H9 (cell line): ENCODE data around the gene CCDC7. TPM values are rescaled to one million over a fixed set of nuclear protein-coding genes. Genes with fewer than 3 reads are reported as not detected.

Experiments
- DNase-seq: peaks from one replicate; pipeline ENCODE4 v3.0.0-alpha.2; 2017
- H2AFZ ChIP-seq: one replicate; pipeline ENCODE4 v1.6.1; 2013; ENCODE audit warnings: mild to moderate bottlenecking, low read length, control low read depth, moderate library complexity
- H2AK5ac ChIP-seq: 2 replicates; pipeline ENCODE4 v1.6.1; 2013; ENCODE audit warnings: low read length, control low read depth, mixed read lengths; ENCODE audit not compliant: insufficient read length
- H2BK120ac ChIP-seq: one replicate; pipeline ENCODE4 v1.6.1; 2013; ENCODE audit warnings: low read depth, mild to moderate bottlenecking, low read length, control low read depth, inconsistent platforms; ENCODE audit not compliant: poor library complexity, severe bottlenecking
- H2BK12ac ChIP-seq: 2 replicates; pipeline ENCODE4 v1.6.1; 2013; ENCODE audit warnings: low read length, control low read depth, mixed read lengths, low read depth; ENCODE audit not compliant: insufficient read length
- H2BK15ac ChIP-seq: 2 replicates; pipeline ENCODE4 v1.6.1; 2013; ENCODE audit warnings: low read depth, low read length, control low read depth
- H2BK20ac ChIP-seq: one replicate; pipeline ENCODE4 v1.6.1; 2013; ENCODE audit warnings: low read depth, mild to moderate bottlenecking, low read length, control low read depth, inconsistent platforms; ENCODE audit not compliant: poor library complexity, severe bottlenecking
- H2BK5ac ChIP-seq: 2 replicates; pipeline ENCODE4 v1.6.1; 2013; ENCODE audit warnings: low read length, control low read depth, mixed read lengths; ENCODE audit not compliant: insufficient read length
- H3K14ac ChIP-seq: 2 replicates; pipeline ENCODE4 v1.6.1; 2013; ENCODE audit warnings: low read length, control low read depth; ENCODE audit not compliant: insufficient read depth
- H3K18ac ChIP-seq: 2 replicates; pipeline ENCODE4 v1.6.1; 2013; ENCODE audit warnings: low read depth, mild to moderate bottlenecking, mixed read lengths, low read length, control low read depth; ENCODE audit not compliant: insufficient read length
- H3K23ac ChIP-seq: 2 replicates; pipeline ENCODE4 v1.6.1; 2013; ENCODE audit warnings: low read length, control low read depth, mixed read lengths, low read depth; ENCODE audit not compliant: insufficient read length
- H3K23me2 ChIP-seq: 2 replicates; pipeline ENCODE4 v1.6.1; 2013; ENCODE audit warnings: low read depth, mild to moderate bottlenecking, mixed read lengths, low read length, control low read depth; ENCODE audit not compliant: insufficient read length, poor library complexity, severe bottlenecking
- H3K27ac ChIP-seq: 2 replicates; pipeline ENCODE4 v1.5.1; 2013; ENCODE audit warnings: low read length, control low read depth, mixed read lengths, low read depth; ENCODE audit not compliant: insufficient read length
- H3K27me3 ChIP-seq: 2 replicates; pipeline ENCODE4 v1.6.1; 2013; ENCODE audit warnings: low read length, control low read depth, inconsistent platforms; ENCODE audit not compliant: insufficient read depth
- H3K4ac ChIP-seq: 2 replicates; pipeline ENCODE4 v1.6.1; 2013; ENCODE audit warnings: low read depth, mild to moderate bottlenecking, control low read depth, inconsistent platforms, low read length, moderate library complexity
- H3K4me1 ChIP-seq: 2 replicates; pipeline ENCODE4 v1.6.1; 2013; ENCODE audit warnings: low read length, control low read depth, inconsistent platforms; ENCODE audit not compliant: insufficient read depth
- H3K4me2 ChIP-seq: 2 replicates; pipeline ENCODE4 v1.6.1; 2013; ENCODE audit warnings: low read length, control low read depth, mixed read lengths; ENCODE audit not compliant: insufficient read length, insufficient read depth
- H3K56ac ChIP-seq: 2 replicates; pipeline ENCODE4 v1.6.1; 2013; ENCODE audit warnings: low read depth, mild to moderate bottlenecking, mixed read lengths, low read length, control low read depth; ENCODE audit not compliant: insufficient read length
- H3K79me1 ChIP-seq: 2 replicates; pipeline ENCODE4 v1.6.1; 2013; ENCODE audit warnings: low read depth, mild to moderate bottlenecking, moderate library complexity, low read length, control low read depth, inconsistent platforms; ENCODE audit not compliant: insufficient read depth, poor library complexity, severe bottlenecking
- H3K79me2 ChIP-seq: 2 replicates; pipeline ENCODE4 v1.6.1; 2013; ENCODE audit warnings: low read length, control low read depth, inconsistent platforms; ENCODE audit not compliant: insufficient read depth
- H3K9ac ChIP-seq: 2 replicates; pipeline ENCODE4 v1.6.1; 2013; ENCODE audit warnings: low read length, control low read depth, mixed read lengths; ENCODE audit not compliant: insufficient read length; ENCODE audit errors: extremely low read depth
- H3K9me3 ChIP-seq: one replicate; pipeline ENCODE4 v1.6.1; 2013; ENCODE audit warnings: low read depth, low read length, inconsistent platforms; ENCODE audit not compliant: control insufficient read depth
- H3T11ph ChIP-seq: one replicate; pipeline ENCODE4 v1.6.1; 2013; ENCODE audit warnings: mild to moderate bottlenecking, low read length, control low read depth, inconsistent platforms
- H4K20me1 ChIP-seq: one replicate; pipeline ENCODE4 v1.6.1; 2013; ENCODE audit not compliant: control insufficient read depth, insufficient read length, insufficient read depth
- H4K5ac ChIP-seq: 2 replicates; pipeline ENCODE4 v1.6.1; 2013; ENCODE audit warnings: low read depth, mild to moderate bottlenecking, mixed read lengths, low read length, control low read depth; ENCODE audit not compliant: insufficient read length
- H4K8ac ChIP-seq: replicated peaks from 2 replicates; pipeline ENCODE4 v1.6.1; 2013; ENCODE audit warnings: low read length, control low read depth, mixed read lengths, low read depth; ENCODE audit not compliant: insufficient read length
- H4K91ac ChIP-seq: 2 replicates; pipeline ENCODE4 v1.6.1; 2013; ENCODE audit warnings: low read depth, mild to moderate bottlenecking, moderate library complexity, mixed read lengths, low read length, control low read depth; ENCODE audit not compliant: insufficient read length
- H3K27ac Mint-ChIP-seq, 3 experiments: 2 replicates in 2 of 3; 3 replicates in 1 of 3; pipeline ENCODE4 v1.8.0; 2020 to 2021; ENCODE audit warnings: mixed read lengths in 3 of 3, mild to moderate bottlenecking in 1 of 3, moderate library complexity in 1 of 3
- H3K27me3 Mint-ChIP-seq: 2 replicates; pipeline ENCODE4 v1.8.0; 2021; ENCODE audit warnings: low read depth, mild to moderate bottlenecking, moderate library complexity, mixed read lengths
- H3K36me3 Mint-ChIP-seq, 3 experiments: 2 replicates in 2 of 3; 3 replicates in 1 of 3; pipeline ENCODE4 v1.8.0; 2020 to 2021; ENCODE audit warnings: low read depth in 3 of 3, mixed read lengths in 3 of 3; ENCODE audit not compliant: insufficient read depth in 1 of 3
- H3K4me1 Mint-ChIP-seq, 2 experiments: 2 replicates each; pipeline ENCODE4 v1.8.0; 2020; ENCODE audit warnings: mixed read lengths in 2 of 2
- H3K4me3 Mint-ChIP-seq, 2 experiments: 2 replicates in 1 of 2; 3 replicates in 1 of 2; pipeline ENCODE4 v1.8.0; 2020 to 2021; ENCODE audit warnings: mild to moderate bottlenecking in 2 of 2, mixed read lengths in 2 of 2, moderate library complexity in 1 of 2
- H3K9me3 Mint-ChIP-seq, 2 experiments: 2 replicates in 1 of 2; 3 replicates in 1 of 2; pipeline ENCODE4 v1.8.0; 2020; ENCODE audit warnings: mild to moderate bottlenecking in 2 of 2, mixed read lengths in 2 of 2, moderate library complexity in 1 of 2
- CTCF ChIP-seq: fragments of 200-600 bp; sonication (generic); conservative IDR thresholded peaks from 3 replicates; pipeline ENCODE4 v1.8.0; 2021; ENCODE audit warnings: antibody characterized with exemption, mild to moderate bottlenecking
- total RNA-seq: library from RNA; stranded (reverse); gene quantifications from 2 replicates; pipeline ENCODE4 v1.2.1, GENCODE V29; 2021

CCDC7 gene
- total RNA-seq, 1 experiment from 2014 or later = 1.6 TPM

GRCh38 chr10:32618482-32618881 is 172.5 kb downstream of the CCDC7 start:
- H3K9me3 ChIP-seq = no peaks in the 10 kb centered on the region
- H3K36me3 Mint-ChIP-seq = 0 out of 7 replicates have a peak, but pooled peaks cover 0 to 3% (median 0%) of the 10 kb centered on the region in 3 experiments
- no peak overlapping the region for H2AK5ac ChIP-seq
- no peaks in the 10 kb centered on the region; the same call in 1 of the 2 replicates for H3K27me3 Mint-ChIP-seq
- no peak overlapping the region for H2BK5ac ChIP-seq
- no peak overlapping the region for H3K4me2 ChIP-seq
- no peak overlapping the region for H3K4me3 Mint-ChIP-seq
- no peak overlapping the region for H4K8ac ChIP-seq
- no peak overlapping the region for H3K23ac ChIP-seq
- H3K18ac ChIP-seq = no peak overlapping the region
- H3K23me2 ChIP-seq = no peaks in the 10 kb centered on the region
- H3K9me3 Mint-ChIP-seq = peaks cover 3 to 14% of the 10 kb centered on the region in 2 experiments; a peak in 4 of 5 replicates
- no peak overlapping the region for H3K14ac ChIP-seq
- no peaks in the 10 kb centered on the region for H3K79me2 ChIP-seq
- H4K91ac ChIP-seq = no peak overlapping the region
- no peak overlapping the region for H2AFZ ChIP-seq
- no peak overlapping the region for H2BK12ac ChIP-seq
- no peak overlapping the region for H3K56ac ChIP-seq
- H3K4ac ChIP-seq = no peak overlapping the region
- H3K27ac ChIP-seq = no peak overlapping the region
- no peaks in the 10 kb centered on the region for H3K79me1 ChIP-seq
- H3K27me3 ChIP-seq = no peaks in the 10 kb centered on the region
- no peak overlapping the region for H2BK120ac ChIP-seq
- TF ChIP-seq CTCF = no peak
- H3K27ac Mint-ChIP-seq = no peak overlapping the region
- H3T11ph ChIP-seq = no peak overlapping the region
- no peak overlapping the region for H2BK20ac ChIP-seq
- no peak overlapping the region for H2BK15ac ChIP-seq
- DNase-seq = no peak
- H4K20me1 ChIP-seq = no peaks in the 10 kb centered on the region
- H3K4me1 Mint-ChIP-seq = no peaks in the 10 kb centered on the region
- no peak overlapping the region for H4K5ac ChIP-seq
- H3K9ac ChIP-seq = no peak overlapping the region
- no peaks in the 10 kb centered on the region for H3K4me1 ChIP-seq
